ENCODE data around the gene AEN.
"Not testable (repeated sequence)": the region's sequence is repeated elsewhere in the genome, so short reads cannot be mapped to it uniquely, and the experiment has no call there.

The AEN gene

DNA sequence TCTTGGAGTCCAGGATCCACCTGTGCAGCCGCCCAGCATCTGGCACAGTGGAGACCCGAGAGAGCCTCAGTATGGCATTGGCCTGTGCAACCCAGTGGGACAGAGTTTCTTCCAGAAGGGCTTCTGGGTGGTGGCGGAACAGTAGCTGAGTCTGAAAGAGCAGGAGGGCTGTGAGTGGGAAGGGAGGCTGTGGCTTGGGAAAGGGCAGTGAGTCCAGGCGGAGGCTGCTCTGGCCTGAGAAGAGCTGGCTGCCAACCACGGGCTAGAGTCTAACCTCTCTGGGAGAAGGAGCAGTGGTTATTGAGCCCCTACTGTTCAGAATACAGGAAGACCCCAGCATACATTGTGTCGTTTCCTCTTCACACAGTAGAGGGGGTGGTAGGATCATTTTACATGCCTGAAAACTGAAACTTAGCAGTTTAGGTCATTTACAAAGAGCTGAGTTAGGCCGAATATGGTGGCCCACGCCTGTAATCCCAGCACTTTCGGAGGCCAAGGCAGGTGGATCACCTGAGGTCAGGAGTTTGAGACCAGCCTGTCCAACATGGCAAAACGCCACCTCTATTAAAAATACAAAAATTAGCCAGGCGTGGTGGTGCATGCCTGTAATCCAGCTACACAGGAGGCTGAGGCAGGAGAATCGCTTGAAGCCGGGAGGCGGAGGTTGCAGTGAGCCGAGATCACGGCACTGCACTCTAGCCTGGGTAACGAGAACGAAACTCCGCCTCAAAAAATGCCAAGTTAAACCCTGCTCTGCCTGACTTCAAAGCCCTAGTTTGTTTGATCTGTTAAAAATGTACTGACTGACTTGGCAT, 3.2 kb downstream of the AEN start:
- H3K9ac ChIP-seq (ENCODE audit: low read depth, low read length), result no peak overlapping the region
- H3K36me3 ChIP-seq (ENCODE audit: control insufficient read depth, insufficient read depth, low read length), result peaks cover 70% of the 10 kb centered on the region
- peaks cover 35% of the 10 kb centered on the region for H3K4me1 ChIP-seq (ENCODE audit: control insufficient read depth, insufficient read depth, low read length)
- no peak overlapping the region for H3K27ac ChIP-seq (ENCODE audit: low read depth, low read length)
- no peaks in the 10 kb centered on the region for H3K27me3 ChIP-seq (ENCODE audit: control insufficient read depth, insufficient read depth, low read length)
- H3K4me3 ChIP-seq (ENCODE audit: low read depth, low read length), result peak overlapping the region; percentile 99
- no peaks in the 10 kb centered on the region for H3K9me3 ChIP-seq (ENCODE audit: control insufficient read depth, insufficient read depth, low read length)

DNA sequence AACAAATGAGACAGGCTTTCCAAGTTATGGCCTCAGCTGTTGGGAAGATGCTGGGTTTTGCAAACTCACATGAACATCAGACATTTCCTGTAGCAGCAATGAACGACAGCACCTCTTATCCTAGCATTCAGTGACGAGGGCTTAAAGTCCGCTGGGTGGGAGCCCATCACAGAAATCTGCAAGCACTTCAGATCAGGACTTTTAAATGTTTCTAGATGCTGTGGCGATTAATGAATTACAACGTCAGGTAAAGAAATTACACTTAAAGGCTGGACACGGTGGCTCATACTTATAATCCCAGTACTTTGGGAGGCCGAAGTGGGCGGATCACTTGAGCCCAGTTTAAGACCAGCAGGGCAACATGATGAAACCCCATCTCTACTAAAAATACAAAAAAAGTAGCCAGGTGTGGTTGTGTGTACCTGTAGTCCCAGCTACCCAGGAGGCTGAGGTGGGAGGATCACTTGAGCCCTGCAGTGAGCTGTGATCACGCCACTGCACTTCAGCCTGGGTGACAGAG, 3.9 kb downstream of the AEN start:
- H3K36me3 ChIP-seq (ENCODE audit: control insufficient read depth, insufficient read depth, low read length), result peaks cover 77% of the 10 kb centered on the region
- H3K9ac ChIP-seq (ENCODE audit: low read depth, low read length), result no peak overlapping the region
- no peaks in the 10 kb centered on the region for H3K9me3 ChIP-seq (ENCODE audit: control insufficient read depth, insufficient read depth, low read length)
- peaks cover 30% of the 10 kb centered on the region for H3K4me1 ChIP-seq (ENCODE audit: control insufficient read depth, insufficient read depth, low read length)
- no peaks in the 10 kb centered on the region for H3K27me3 ChIP-seq (ENCODE audit: control insufficient read depth, insufficient read depth, low read length)
- H3K27ac ChIP-seq (ENCODE audit: low read depth, low read length), result no peak overlapping the region
- H3K4me3 ChIP-seq (ENCODE audit: low read depth, low read length), result no peak overlapping the region

DNA sequence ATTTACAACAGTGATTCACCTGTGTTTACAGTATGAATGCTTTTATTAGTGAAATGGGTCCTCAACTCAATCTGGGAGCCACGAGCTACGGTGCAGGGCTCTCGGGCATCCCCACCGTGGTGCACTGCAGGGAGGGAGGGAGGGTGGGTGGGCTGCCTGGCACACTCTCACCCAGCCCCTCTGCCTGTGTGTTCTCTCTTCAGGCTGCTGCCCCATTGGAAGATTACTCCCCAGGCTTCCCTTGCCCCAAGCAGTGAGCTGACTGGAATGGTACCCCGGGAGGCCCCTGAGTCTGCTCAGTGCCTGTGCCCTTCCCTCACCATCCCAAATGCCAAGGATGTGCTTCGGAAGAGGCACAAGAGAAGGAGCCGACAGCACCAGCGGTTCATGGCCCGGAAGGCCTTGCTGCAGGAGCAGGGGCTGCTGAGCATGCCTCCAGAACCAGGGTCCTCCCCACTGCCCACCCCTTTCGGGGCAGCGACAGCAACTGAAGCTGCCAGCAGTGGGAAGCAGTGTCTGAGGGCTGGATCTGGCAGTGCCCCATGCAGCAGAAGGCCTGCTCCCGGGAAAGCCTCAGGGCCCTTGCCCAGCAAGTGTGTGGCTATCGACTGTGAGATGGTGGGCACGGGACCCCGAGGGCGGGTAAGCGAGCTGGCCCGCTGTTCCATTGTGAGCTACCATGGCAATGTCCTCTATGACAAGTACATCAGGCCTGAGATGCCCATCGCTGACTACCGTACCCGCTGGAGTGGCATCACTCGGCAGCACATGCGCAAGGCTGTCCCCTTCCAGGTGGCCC, 5.0 kb downstream of the AEN start:
- H3K27me3 ChIP-seq (ENCODE audit: control insufficient read depth, insufficient read depth, low read length), result no peaks in the 10 kb centered on the region
- no peaks in the 10 kb centered on the region for H3K9me3 ChIP-seq (ENCODE audit: control insufficient read depth, insufficient read depth, low read length)
- peaks cover 88% of the 10 kb centered on the region for H3K36me3 ChIP-seq (ENCODE audit: control insufficient read depth, insufficient read depth, low read length)
- no peak overlapping the region for H3K9ac ChIP-seq (ENCODE audit: low read depth, low read length)
- H3K4me3 ChIP-seq (ENCODE audit: low read depth, low read length), result no peak overlapping the region
- H3K4me1 ChIP-seq (ENCODE audit: control insufficient read depth, insufficient read depth, low read length), result peaks cover 23% of the 10 kb centered on the region
- no peak overlapping the region for H3K27ac ChIP-seq (ENCODE audit: low read depth, low read length)

DNA sequence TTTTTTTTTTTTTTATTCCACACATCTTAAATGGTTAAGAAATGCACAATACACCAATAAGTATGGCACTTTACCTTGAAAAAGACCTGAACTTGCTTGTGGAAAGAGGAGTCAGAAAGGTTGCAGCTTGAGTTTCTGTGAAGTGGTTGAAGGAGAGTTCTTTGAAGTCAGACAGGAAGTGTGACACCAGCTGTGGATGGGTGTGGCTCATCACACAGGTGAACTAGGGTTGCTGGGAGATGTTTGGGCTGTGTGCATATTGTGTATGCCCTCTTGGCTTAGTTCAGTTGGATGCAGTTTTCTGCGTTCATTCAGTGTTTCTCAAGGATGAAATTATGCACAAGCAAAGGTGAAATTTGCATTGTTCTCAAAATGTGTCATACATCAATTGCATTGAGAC, 6.3 kb downstream of the AEN start:
- Histone ChIP-seq H3K9me3 (ENCODE audit: control insufficient read depth, insufficient read depth, low read length) (no peaks in the 10 kb centered on the region), H3K9ac (ENCODE audit: low read depth, low read length) (no peak overlapping the region), H3K27me3 (ENCODE audit: control insufficient read depth, insufficient read depth, low read length) (no peaks in the 10 kb centered on the region), H3K4me1 (ENCODE audit: control insufficient read depth, insufficient read depth, low read length) (peaks cover 23% of the 10 kb centered on the region), H3K4me3 (ENCODE audit: low read depth, low read length) (no peak overlapping the region), H3K27ac (ENCODE audit: low read depth, low read length) (no peak overlapping the region), H3K36me3 (ENCODE audit: control insufficient read depth, insufficient read depth, low read length) (peaks cover 97% of the 10 kb centered on the region)

DNA sequence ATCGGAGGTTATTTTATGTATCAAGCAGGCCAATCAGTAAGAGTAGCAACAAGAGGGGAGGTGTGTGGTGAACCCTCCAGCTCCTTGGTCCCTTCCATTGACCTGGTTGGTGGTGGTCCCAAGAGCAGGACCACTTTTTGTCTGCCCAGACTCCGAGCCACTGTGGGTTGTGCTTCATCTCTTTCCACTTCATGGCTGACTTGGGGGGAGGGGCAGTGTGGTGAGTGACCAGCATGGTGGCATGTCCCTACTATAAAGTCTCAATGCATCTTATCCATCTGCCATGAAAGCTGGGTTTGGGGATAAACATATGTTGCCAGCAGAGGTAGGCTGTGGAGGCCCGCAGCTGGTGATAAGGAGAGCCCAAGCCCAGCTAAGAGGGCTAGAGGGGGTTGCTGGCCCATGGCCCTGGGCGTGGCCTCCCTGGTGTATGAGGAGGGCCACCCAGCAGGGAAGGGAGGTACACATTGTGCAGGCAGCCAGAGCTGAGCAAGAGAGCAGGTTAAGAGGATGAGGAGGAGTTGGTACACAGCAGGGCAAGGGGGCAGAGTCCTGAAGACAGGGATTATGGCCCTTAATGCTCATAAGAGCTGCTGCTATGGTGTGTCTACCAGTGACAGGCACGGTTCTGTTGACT, 7.0 kb downstream of the AEN start:
- Histone ChIP-seq H3K4me3 (ENCODE audit: low read depth, low read length) (no peak overlapping the region), H3K9me3 (ENCODE audit: control insufficient read depth, insufficient read depth, low read length) (no peaks in the 10 kb centered on the region), H3K9ac (ENCODE audit: low read depth, low read length) (no peak overlapping the region), H3K36me3 (ENCODE audit: control insufficient read depth, insufficient read depth, low read length) (peaks cover 96% of the 10 kb centered on the region), H3K27me3 (ENCODE audit: control insufficient read depth, insufficient read depth, low read length) (no peaks in the 10 kb centered on the region), H3K27ac (ENCODE audit: low read depth, low read length) (no peak overlapping the region), H3K4me1 (ENCODE audit: control insufficient read depth, insufficient read depth, low read length) (peaks cover 19% of the 10 kb centered on the region)

DNA sequence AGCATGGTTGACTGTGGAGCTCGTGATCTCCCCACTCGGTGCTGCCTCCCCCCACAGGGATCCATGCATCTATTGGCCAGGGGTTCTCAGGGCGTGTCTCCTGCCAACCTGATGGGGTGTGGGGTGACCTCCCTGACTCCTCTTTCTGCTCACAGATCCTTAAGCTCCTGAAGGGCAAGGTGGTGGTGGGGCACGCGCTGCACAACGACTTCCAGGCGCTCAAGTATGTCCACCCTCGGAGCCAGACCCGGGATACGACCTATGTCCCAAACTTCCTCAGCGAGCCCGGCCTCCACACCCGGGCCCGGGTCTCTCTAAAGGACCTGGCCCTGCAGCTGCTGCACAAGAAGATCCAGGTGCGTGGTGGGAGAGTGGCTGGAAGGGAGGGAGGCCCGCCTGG, 7.9 kb downstream of the AEN start:
- peaks cover 91% of the 10 kb centered on the region for H3K36me3 ChIP-seq (ENCODE audit: control insufficient read depth, insufficient read depth, low read length)
- H3K4me1 ChIP-seq (ENCODE audit: control insufficient read depth, insufficient read depth, low read length), result peaks cover 9% of the 10 kb centered on the region
- H3K9me3 ChIP-seq (ENCODE audit: control insufficient read depth, insufficient read depth, low read length), result no peaks in the 10 kb centered on the region
- no peaks in the 10 kb centered on the region for H3K27me3 ChIP-seq (ENCODE audit: control insufficient read depth, insufficient read depth, low read length)
- H3K27ac ChIP-seq (ENCODE audit: low read depth, low read length), result no peak overlapping the region
- no peak overlapping the region for H3K4me3 ChIP-seq (ENCODE audit: low read depth, low read length)
- H3K9ac ChIP-seq (ENCODE audit: low read depth, low read length), result no peak overlapping the region

DNA sequence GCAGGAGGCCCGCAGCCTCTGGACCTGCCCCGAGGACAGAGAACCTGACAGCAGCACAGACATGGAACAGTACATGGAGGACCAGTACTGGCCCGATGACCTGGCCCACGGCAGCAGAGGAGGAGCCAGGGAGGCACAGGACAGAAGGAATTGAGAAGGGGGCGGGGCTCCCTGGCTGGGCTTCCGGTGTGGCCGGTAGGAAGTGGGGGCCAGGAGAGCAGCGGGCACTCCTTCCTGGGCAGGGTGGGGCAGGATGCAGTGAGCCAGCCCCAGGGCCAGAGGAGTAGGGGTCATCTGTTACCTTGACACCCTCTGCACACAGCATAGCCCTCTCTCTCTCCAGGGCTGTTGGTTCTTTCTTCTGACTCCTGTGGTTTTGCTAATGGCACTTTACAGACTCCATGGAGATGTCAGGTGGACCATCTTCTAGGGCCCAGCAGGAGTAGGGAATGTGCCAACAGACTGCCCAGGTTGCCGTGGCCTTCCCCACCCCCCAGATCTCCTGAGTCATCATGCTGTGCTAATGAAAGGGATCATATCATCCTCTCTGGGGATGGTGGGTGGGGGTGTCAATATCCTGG, 9.1 kb downstream of the AEN start:
- Histone ChIP-seq H3K27me3 (ENCODE audit: control insufficient read depth, insufficient read depth, low read length) (no peaks in the 10 kb centered on the region), H3K9ac (ENCODE audit: low read depth, low read length) (no peak overlapping the region), H3K4me1 (ENCODE audit: control insufficient read depth, insufficient read depth, low read length) (no peaks in the 10 kb centered on the region), H3K27ac (ENCODE audit: low read depth, low read length) (no peak overlapping the region), H3K9me3 (ENCODE audit: control insufficient read depth, insufficient read depth, low read length) (no peaks in the 10 kb centered on the region), H3K4me3 (ENCODE audit: low read depth, low read length) (no peak overlapping the region), H3K36me3 (ENCODE audit: control insufficient read depth, insufficient read depth, low read length) (peaks cover 92% of the 10 kb centered on the region)

DNA sequence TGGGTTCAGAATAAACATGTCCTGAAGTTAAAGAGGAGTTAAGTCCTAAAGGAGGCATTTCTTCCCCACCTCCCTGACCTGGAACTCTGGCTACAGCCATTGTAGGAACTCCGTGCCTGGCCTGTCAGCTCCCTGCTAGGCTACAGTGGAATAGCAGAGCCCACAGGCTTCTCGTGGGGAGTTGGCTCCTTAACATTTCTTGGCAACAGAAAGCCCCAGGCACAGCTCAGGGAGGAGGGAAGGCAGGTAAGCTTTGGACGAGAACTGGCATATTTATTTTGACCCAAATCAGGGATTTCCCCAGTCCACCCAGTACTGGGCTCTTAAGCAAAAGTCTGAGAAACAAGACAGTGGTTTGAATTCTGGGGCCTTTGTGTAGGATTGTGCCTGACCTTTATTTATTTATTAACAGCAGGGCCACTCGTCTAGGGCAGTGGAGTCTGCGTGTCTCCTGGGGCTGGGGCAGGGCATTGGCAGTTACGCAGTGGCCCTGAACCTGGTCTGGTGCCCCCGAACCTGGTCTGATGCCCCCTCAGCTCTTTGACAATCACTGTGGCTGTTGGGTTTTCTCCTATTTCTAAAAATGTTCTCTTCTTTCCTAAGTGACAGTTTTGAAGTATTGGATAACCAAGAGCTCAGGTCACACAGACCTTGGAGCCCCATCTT, 9.8 kb downstream of the AEN start:
- Histone ChIP-seq H3K36me3 (ENCODE audit: control insufficient read depth, insufficient read depth, low read length) (peaks cover 89% of the 10 kb centered on the region), H3K9ac (ENCODE audit: low read depth, low read length) (no peak overlapping the region)

DNA sequence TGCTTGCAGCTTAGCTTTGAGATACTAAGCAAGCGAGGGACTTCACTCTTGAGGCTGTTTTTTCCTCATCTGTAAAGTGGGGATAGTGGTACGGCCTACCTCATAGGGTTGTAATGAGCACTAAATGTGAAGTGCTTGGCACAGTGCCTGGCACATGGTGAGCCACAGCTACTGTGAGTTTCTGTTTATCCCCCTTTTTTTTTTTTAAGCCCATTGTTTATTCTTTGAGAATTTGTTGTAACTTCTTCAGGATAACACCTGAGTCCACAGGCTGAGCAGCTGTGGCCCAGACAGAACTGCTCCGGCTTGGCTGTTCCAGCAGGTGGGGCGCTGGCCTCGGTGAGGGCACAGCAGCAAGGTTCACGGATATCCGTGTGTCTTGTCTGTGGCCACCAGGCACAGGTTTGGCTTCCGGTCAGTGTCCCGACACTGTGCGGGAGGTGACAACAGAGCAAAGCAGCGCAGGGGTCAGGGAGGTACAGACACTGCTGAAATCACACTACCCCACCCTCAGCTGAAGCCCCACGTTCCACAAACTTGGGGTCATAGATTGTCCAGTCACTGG, 10.4 kb downstream of the AEN start:
- H3K4me3 ChIP-seq (ENCODE audit: low read depth, low read length), result no peak overlapping the region
- no peaks in the 10 kb centered on the region for H3K9me3 ChIP-seq (ENCODE audit: control insufficient read depth, insufficient read depth, low read length)
- no peak overlapping the region for H3K9ac ChIP-seq (ENCODE audit: low read depth, low read length)
- no peaks in the 10 kb centered on the region for H3K27me3 ChIP-seq (ENCODE audit: control insufficient read depth, insufficient read depth, low read length)
- H3K27ac ChIP-seq (ENCODE audit: low read depth, low read length), result no peak overlapping the region
- H3K4me1 ChIP-seq (ENCODE audit: control insufficient read depth, insufficient read depth, low read length), result peaks cover 4% of the 10 kb centered on the region
- peaks cover 83% of the 10 kb centered on the region for H3K36me3 ChIP-seq (ENCODE audit: control insufficient read depth, insufficient read depth, low read length)

More for the DNA sequence above, 9.8 kb downstream of the AEN start:
- no peaks in the 10 kb centered on the region for H3K27me3 ChIP-seq (ENCODE audit: control insufficient read depth, insufficient read depth, low read length)
- no peak overlapping the region for H3K4me3 ChIP-seq (ENCODE audit: low read depth, low read length)
- H3K9me3 ChIP-seq (ENCODE audit: control insufficient read depth, insufficient read depth, low read length), result no peaks in the 10 kb centered on the region
- H3K4me1 ChIP-seq (ENCODE audit: control insufficient read depth, insufficient read depth, low read length), result peaks cover 3% of the 10 kb centered on the region
- H3K27ac ChIP-seq (ENCODE audit: low read depth, low read length), result peak overlapping the region; percentile 34

DNA sequence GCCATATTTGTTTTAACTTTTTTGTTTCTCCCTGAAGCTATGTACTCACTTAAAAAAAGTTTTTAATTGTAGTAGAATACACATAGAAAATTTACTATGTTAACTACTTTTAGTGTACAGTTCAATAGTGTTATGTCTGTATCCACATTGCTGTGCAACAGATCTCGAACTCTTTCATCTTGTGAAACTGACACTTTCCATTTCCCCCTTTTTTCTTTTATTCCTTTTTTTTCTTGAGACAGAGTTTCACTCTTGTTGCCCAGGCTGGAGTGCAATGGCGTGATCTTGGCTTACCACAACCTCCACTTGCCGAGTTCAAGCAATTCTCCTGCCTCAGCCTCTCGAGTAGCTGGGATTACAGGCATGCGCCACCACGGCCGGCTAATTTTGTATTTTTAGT, 11.7 kb downstream of the AEN start:
- peaks cover 15% of the 10 kb centered on the region for H3K4me1 ChIP-seq (ENCODE audit: control insufficient read depth, insufficient read depth, low read length)
- H3K9me3 ChIP-seq (ENCODE audit: control insufficient read depth, insufficient read depth, low read length); H3K27ac ChIP-seq (ENCODE audit: low read depth, low read length); H3K9ac ChIP-seq (ENCODE audit: low read depth, low read length); H3K27me3 ChIP-seq (ENCODE audit: control insufficient read depth, insufficient read depth, low read length); H3K4me3 ChIP-seq (ENCODE audit: low read depth, low read length): not testable (repeated sequence)
- H3K36me3 ChIP-seq (ENCODE audit: control insufficient read depth, insufficient read depth, low read length), result peaks cover 70% of the 10 kb centered on the region
